Activated naive CD4-positive, alpha-beta T cell treated with anti-CD3 and anti-CD28 coated beads for 36 hours (primary cell): ENCODE data around the gene PTX4. TPM values are rescaled to one million over a fixed set of nuclear protein-coding genes. Genes with fewer than 3 reads are reported as not detected.

ENCODE experiments used
- CTCF ChIA-PET: fragments of 350-600 bp; sonication (Branson Sonifier 250); formaldehyde crosslinking; loops from one replicate; lab custom pipeline; 2021; ENCODE audit warnings: antibody characterized with exemption; lab: Charles Lee
- DNase-seq: peaks from one replicate; pipeline ENCODE4 v3.0.0-alpha.2; 2020
- H3K27ac Mint-ChIP-seq: one replicate; pipeline ENCODE4 v1.8.0; 2021; ENCODE audit warnings: mild to moderate bottlenecking, mixed read lengths
- H3K27me3 Mint-ChIP-seq: one replicate; pipeline ENCODE4 v1.8.0; 2021; ENCODE audit warnings: low read depth, mixed read lengths
- H3K36me3 Mint-ChIP-seq: one replicate; pipeline ENCODE4 v1.8.0; 2021; ENCODE audit warnings: low read depth, mixed read lengths
- H3K4me1 Mint-ChIP-seq: one replicate; pipeline ENCODE4 v1.8.0; 2021; ENCODE audit warnings: low read depth, mixed read lengths
- H3K4me3 Mint-ChIP-seq: one replicate; pipeline ENCODE4 v1.8.0; 2021; ENCODE audit warnings: mild to moderate bottlenecking, moderate library complexity, mixed read lengths
- H3K9me3 Mint-ChIP-seq: one replicate; pipeline ENCODE4 v1.8.0; 2021; ENCODE audit warnings: mixed read lengths
- intact Hi-C: fragments of 100-400 bp; cut with micrococcal nuclease; formaldehyde crosslinking; loops from one replicate; pipeline ENCODE4 v1.15.1; 2023
- total RNA-seq, 2 experiments: library from RNA; stranded (reverse); gene quantifications; one replicate each; pipeline ENCODE4 v1.2.3, GENCODE V29; 2021

Gene PTX4
- total RNA-seq, 2 experiments from 2014 or later, result not detected

GRCh38 chr16:1530883-1531637, 42.3 kb upstream of the PTX4 start:
- intact Hi-C loops, result no loop called here
- Mint-ChIP-seq H3K36me3 (peaks cover 10% of the 10 kb centered on the region), H3K27me3 (no peaks in the 10 kb centered on the region), H3K4me3 (no peak overlapping the region), H3K9me3 (no peaks in the 10 kb centered on the region), H3K4me1 (peaks cover 36% of the 10 kb centered on the region), H3K27ac (no peak overlapping the region)
- CTCF ChIA-PET, result no interaction called here
- no peak for DNase-seq

GRCh38 chr16:1530349-1530882, 41.7 kb upstream of the PTX4 start:
- no peaks in the 10 kb centered on the region for H3K27me3 Mint-ChIP-seq
- H3K9me3 Mint-ChIP-seq, result no peaks in the 10 kb centered on the region
- H3K27ac Mint-ChIP-seq, result no peak overlapping the region
- no peak overlapping the region for H3K4me3 Mint-ChIP-seq
- CTCF ChIA-PET, result interaction anchor here (0.6 kb wide), 1 partner anchor 76 kb away, joined by 3 read pairs; no protein-coding TSS in a partner anchor
- peaks cover 42% of the 10 kb centered on the region for H3K4me1 Mint-ChIP-seq
- DNase-seq, result no peak
- H3K36me3 Mint-ChIP-seq, result peaks cover 8% of the 10 kb centered on the region
- intact Hi-C loops, result no loop called here

- intact Hi-C loops, result no loop called here
- CTCF ChIA-PET, result no interaction called here
- H3K36me3 Mint-ChIP-seq, result no peaks in the 10 kb centered on the region
These were observed 40.3 kb upstream of the PTX4 start for GRCh38 chr16:1528921-1529537.

GRCh38 chr16:1527836-1528811, 39.4 kb upstream of the PTX4 start:
- Mint-ChIP-seq H3K27me3 (no peaks in the 10 kb centered on the region), H3K36me3 (no peaks in the 10 kb centered on the region), H3K27ac (no peak overlapping the region), H3K4me1 (peaks cover 39% of the 10 kb centered on the region), H3K9me3 (no peaks in the 10 kb centered on the region), H3K4me3 (no peak overlapping the region)
- no peak for DNase-seq
- intact Hi-C loops, result no loop called here
- CTCF ChIA-PET, result no interaction called here

More at GRCh38 chr16:1528921-1529537, 40.3 kb upstream of the PTX4 start:
- DNase-seq, result no peak
- Mint-ChIP-seq H3K9me3 (no peaks in the 10 kb centered on the region), H3K4me1 (peaks cover 42% of the 10 kb centered on the region), H3K27me3 (no peaks in the 10 kb centered on the region), H3K27ac (no peak overlapping the region), H3K4me3 (no peak overlapping the region)

GRCh38 chr16:1526608-1527555, 38.1 kb upstream of the PTX4 start:
- CTCF ChIA-PET, result no interaction called here
- intact Hi-C loops, result no loop called here
- H3K27ac Mint-ChIP-seq, result peak overlapping the region; percentile 36
- H3K36me3 Mint-ChIP-seq, result no peaks in the 10 kb centered on the region
- peaks cover 36% of the 10 kb centered on the region for H3K4me1 Mint-ChIP-seq
- no peaks in the 10 kb centered on the region for H3K9me3 Mint-ChIP-seq
- H3K27me3 Mint-ChIP-seq, result no peaks in the 10 kb centered on the region
- peak overlapping the region; percentile 36 for H3K4me3 Mint-ChIP-seq
- peak; percentile 44 for DNase-seq

GRCh38 chr16:1525871-1526607, 37.3 kb upstream of the PTX4 start:
- peak overlapping the region; percentile 59 for H3K27ac Mint-ChIP-seq
- peaks cover 33% of the 10 kb centered on the region for H3K4me1 Mint-ChIP-seq
- H3K36me3 Mint-ChIP-seq, result no peaks in the 10 kb centered on the region
- no peaks in the 10 kb centered on the region for H3K27me3 Mint-ChIP-seq
- peak overlapping the region; percentile 64 for H3K4me3 Mint-ChIP-seq
- H3K9me3 Mint-ChIP-seq, result no peaks in the 10 kb centered on the region
- intact Hi-C loops, result no loop called here
- peak; percentile 35 for DNase-seq
- CTCF ChIA-PET, result interaction anchor here (0.5 kb wide), 1 partner anchor 104 kb away, joined by 4 read pairs; no protein-coding TSS in a partner anchor

GRCh38 chr16:1524366-1524765, 35.6 kb upstream of the PTX4 start:
- Mint-ChIP-seq H3K27ac (no peak overlapping the region), H3K9me3 (no peaks in the 10 kb centered on the region), H3K4me3 (no peak overlapping the region), H3K4me1 (peaks cover 25% of the 10 kb centered on the region), H3K27me3 (no peaks in the 10 kb centered on the region), H3K36me3 (no peaks in the 10 kb centered on the region)
- no peak for DNase-seq
- CTCF ChIA-PET, result no interaction called here
- intact Hi-C loops, result no loop called here

GRCh38 chr16:1523581-1524245, 35.0 kb upstream of the PTX4 start:
- Mint-ChIP-seq H3K9me3 (no peaks in the 10 kb centered on the region), H3K27me3 (no peaks in the 10 kb centered on the region), H3K27ac (no peak overlapping the region), H3K36me3 (no peaks in the 10 kb centered on the region), H3K4me3 (no peak overlapping the region), H3K4me1 (peaks cover 25% of the 10 kb centered on the region)
- DNase-seq, result no peak
- intact Hi-C loops, result no loop called here
- CTCF ChIA-PET, result no interaction called here

GRCh38 chr16:1520461-1520860, 31.7 kb upstream of the PTX4 start:
- Mint-ChIP-seq H3K4me1 (peaks cover under 1% of the 10 kb centered on the region), H3K27ac (no peak overlapping the region), H3K27me3 (no peaks in the 10 kb centered on the region), H3K9me3 (no peaks in the 10 kb centered on the region), H3K4me3 (no peak overlapping the region), H3K36me3 (no peaks in the 10 kb centered on the region)
- DNase-seq, result no peak
- intact Hi-C loops, result no loop called here
- CTCF ChIA-PET, result no interaction called here

GRCh38 chr16:1519831-1520230, 31.1 kb upstream of the PTX4 start:
- Mint-ChIP-seq H3K9me3 (no peaks in the 10 kb centered on the region), H3K27me3 (no peaks in the 10 kb centered on the region), H3K27ac (no peak overlapping the region), H3K4me1 (no peaks in the 10 kb centered on the region), H3K36me3 (no peaks in the 10 kb centered on the region), H3K4me3 (no peak overlapping the region)
- intact Hi-C loops, result no loop called here
- CTCF ChIA-PET, result no interaction called here
- DNase-seq, result no peak
